Stimulated activated naive CD4-positive, alpha-beta T cell (primary cell): Measurements from ENCODE around the gene KRI1.
"Not testable (repeated sequence)": the region's sequence is repeated elsewhere in the genome, so short reads cannot be mapped to it uniquely, and the experiment has no call there.

Source experiments
- DNase-seq, 6 experiments: peaks; one replicate each; lab custom pipeline; 2025; lab: John Stamatoyannopoulos, UW

Gene KRI1

DNA sequence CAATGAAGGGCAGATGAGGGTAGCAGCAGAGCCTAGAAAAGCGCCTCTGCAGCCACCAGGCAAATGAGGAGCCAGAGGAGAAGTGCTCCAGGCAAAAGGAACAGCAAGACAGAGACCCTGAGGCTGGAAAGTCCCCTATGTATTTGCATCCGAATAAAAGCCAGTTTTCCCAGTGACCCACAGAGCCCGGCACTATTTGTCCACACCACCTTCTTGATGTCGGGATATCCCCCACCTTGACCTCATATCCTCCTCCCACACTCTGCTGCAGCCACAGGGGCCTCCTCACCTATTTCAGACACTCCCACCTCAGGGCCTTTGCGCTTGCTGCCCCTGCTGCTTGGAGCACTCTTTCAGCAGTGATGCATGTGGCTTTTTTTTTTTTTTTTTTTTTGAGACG lies 15.5 kb downstream of the KRI1 start:
- no peak for DNase-seq

DNA sequence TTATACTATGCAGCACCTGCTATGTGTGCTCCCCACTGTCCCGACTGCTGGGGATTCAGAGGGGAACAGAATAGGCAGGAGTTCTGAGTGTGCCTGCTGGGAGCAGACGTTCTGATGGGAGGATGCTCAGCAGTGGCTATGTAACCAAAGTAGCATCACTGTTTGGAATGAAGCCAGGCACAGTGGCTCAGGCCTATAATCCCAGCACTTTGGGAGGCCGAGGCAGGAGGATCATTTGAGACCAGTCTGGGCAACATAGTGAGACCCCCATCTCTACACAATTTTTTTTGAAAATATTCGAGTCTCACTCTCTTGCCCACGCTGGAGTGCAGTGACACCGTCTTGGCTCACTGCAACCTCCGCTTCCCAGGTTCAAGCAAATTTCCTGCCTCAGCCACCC lies 16.1 kb downstream of the KRI1 start:
- no peak for DNase-seq

DNA sequence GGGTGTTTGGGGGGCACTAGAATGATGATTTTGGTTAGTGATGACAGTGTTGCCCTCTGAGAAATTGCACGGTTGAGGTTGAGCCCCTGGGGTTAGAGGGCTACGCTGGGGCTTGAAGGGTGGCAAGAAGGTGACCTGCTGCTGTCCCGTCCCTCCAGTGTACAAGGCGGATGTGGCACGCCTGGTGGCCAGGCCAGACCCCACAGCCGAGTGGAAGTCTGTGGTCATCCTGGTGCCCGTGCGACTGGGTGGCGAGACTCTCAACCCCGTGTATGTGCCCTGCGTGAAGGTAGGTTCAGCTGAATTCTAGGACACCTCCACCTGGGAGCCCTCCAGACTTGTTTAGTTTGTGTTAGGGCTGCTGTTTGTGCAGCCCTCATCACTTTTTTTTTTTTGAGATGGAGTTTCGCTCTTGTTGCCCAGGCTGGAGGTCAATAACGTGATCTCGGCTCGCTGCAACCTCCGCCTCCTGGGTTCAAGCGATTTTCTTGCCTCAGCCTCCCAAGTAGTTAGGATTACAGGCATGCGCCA lies 17.0 kb downstream of the KRI1 start:
- DNase-seq: no peak

DNA sequence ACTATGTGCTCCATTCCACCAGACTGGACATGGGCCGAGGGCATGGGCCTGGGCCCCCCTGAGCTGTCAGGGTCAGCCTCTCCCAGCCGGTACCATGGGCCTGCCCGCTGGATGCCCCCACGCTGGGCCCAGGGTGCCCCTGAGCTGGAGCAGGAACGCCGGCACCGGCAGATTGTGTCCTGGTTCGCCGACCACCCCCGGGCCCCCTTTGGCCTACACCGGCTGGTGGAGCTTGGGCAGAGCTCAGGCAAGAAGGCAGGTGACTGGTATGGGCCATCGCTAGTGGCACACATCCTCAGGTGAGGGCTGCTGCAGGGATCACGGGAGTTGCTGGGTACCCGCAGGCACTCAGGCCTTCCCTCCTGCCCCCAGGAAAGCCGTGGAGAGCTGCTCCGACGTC lies 19.0 kb downstream of the KRI1 start:
- DNase-seq: no peak

DNA sequence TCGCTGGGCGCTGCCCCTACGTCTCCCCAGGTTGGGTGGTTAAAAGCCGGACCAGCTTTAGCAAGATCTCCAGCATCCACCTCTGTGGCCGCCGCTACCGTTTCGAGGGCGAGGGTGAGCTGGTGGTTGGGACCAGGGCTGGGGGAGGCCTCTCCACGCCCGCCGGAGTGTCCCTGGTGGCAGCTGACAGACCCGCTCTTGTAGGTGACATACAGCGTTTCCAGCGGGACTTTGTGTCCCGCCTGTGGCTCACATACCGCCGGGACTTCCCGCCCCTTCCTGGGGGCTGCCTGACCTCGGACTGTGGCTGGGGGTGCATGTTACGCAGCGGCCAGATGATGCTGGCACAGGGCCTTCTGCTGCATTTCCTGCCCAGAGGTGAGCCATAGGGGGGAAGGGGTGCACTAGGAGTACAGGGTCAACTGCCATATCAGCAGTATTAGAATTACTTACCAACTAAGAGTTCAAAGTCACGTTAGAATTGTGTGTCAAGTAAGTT lies 21.0 kb downstream of the KRI1 start:
- DNase-seq: peak in 1 of 6 experiments; percentile 13

DNA sequence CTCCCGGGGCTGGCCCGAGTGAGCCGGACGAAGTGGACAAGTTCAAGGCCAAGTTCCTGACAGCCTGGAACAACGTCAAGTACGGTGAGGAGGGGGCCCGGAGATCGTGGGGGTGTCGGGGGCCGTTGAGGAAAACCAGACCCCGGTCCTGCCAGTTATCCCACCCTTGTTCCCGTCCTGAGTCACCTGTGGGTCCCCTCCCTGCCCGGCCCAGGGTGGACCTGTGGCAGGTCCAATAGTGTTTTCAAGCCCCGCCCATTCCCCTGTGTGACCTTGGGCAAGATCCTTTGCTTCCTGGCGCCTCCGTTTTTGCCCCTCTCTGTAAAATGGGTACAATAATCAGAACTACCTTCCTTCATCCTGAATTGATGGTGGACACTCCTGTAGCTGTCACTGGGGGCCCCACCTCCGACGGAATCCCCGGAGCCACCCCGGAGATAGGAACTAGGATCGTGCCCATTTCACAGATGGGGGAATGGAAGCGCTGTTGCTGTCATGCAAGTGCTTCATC lies 21.5 kb downstream of the KRI1 start:
- DNase-seq: peak in 2 of 6 experiments; percentile 25 to 43

DNA sequence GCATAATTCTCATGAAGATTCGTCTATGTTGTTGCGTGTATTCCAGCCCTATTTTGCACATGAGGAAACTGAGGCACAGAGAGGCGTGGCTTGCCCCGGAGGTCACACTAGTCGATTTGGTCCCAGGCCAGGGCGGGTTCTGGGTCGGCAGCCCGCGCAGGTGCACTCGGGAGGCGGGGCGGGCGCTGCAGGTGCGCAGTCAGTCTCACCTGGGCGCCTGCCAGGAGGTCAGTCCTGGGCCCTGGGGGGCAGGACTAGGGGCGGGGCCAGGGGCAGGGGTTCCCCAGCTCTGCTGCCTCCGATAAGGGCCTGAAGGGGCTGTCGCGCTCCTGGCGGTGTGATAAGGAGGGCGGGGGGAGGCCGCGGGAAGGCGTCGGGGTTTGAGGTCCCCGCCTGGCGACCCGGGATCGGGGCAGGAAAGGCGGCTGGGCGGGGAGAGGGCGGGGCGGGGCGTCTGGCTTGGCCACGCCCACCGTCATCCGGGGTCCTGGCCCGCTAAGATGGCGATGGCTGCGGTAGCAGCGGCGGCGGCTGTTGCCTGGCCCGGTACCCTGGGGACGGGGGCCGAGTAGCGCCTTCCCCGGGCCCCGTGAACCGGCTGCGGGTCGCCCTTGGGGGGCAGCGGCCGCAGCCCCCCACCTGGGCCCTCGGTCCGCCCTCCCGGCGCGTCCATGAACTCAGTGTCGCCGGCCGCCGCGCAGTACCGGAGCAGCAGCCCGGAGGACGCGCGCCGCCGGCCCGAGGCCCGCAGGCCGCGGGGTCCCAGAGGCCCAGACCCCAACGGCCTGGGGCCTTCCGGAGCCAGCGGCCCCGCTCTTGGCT lies 22.2 kb downstream of the KRI1 start, which contains the start of gene ATG4D:
TSS of gene ATG4D (plus strand) at position 485 of the 822 bp plus-strand sequence. CDS start at position 672, 187 bp downstream.
- DNase-seq: peak; percentile 80 to 95 (median 87)

DNA sequence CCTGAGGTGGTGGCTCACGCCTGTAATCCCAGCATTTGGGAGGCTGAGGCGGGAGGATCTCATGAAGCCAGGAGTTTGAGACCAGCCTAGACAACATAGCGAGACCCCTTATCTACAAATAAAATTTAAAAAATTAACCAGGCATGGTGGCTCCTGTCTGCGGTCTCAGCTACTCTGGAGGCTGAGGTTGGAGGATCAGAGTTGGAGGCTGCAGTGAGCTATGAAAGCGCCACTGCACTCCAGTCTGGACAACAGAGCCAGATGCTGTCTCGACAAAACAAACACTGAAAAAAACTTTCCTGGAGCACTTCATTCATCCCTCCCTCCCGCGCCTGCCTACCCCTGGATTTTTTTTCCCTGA lies 22.8 kb downstream of the KRI1 start:
- no peak for DNase-seq

DNA sequence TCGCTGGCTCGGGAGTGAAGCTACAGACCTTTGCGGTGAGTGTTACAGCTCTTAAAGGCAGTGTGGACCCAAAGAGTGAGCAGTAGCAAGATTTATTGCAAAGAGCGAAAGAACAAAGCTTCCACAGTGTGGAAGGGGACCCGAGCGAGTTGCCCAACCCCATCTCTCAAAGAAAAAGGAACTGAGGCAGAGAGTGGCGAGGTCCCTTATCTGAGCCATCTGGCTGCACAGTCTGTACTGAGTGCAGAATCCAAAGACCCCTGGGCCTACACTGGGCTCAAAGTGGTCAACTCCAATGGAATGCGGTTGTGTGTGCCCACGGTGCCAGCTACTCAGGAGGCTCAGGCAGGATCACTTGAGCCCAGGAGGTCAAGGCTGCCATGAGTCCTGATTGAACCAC lies 26.8 kb downstream of the KRI1 start:
- not testable (repeated sequence) for DNase-seq

DNA sequence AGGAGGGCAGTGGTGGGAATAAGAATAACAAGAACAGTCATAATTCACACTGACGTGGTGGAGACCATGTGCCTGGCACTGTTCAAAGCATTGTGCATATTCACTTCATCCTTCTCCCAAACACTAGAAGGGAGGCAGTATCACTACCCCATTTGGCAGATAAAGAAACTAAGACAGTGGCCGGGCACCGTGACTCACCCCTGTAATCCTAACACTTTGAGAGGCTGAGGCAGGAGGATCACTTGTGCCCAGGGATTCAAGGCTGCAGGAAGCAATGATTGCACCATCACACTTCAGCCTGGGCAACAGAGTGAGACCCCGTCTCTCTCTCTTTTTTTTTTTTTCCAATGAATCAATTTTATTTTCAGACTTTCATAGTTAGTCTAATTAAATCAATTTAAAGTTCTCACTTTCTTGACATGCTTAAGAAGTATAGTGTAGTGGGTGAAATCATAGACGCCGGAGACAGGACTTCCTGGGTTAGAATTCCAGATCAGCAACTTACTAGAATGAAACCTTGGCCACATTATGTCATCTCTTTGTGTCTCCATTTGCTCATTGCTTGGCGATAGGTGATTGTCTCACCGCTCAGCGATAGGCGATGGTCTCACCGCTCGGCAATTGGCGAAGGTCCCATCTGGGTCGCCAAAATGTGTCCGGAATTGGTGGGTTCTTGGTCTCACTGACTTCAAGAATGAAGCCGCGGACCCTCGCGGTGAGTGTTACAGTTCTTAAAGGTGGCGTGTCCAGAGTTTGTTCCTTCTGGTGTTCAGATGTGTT lies 27.4 kb downstream of the KRI1 start:
- no peak for DNase-seq

DNA sequence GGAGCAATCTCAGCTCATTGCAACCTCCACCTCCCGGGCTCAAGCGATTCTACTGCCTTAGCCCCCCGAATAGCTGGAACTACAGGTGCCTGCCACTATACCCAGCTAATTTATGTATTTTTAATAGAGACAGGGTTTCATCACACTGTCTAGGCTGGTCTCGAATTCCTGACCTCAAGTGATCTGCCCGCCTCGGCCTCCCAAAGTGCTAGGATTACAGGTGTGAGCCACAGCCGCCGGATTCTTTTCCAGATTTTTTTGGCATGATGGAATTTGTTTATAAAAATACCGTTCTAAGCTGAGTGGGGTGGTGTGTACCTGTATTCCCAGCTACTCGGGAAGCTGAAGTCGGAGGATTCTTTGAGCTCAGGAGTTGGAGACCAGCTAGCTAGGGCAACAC lies 28.1 kb downstream of the KRI1 start:
- DNase-seq: no peak

DNA sequence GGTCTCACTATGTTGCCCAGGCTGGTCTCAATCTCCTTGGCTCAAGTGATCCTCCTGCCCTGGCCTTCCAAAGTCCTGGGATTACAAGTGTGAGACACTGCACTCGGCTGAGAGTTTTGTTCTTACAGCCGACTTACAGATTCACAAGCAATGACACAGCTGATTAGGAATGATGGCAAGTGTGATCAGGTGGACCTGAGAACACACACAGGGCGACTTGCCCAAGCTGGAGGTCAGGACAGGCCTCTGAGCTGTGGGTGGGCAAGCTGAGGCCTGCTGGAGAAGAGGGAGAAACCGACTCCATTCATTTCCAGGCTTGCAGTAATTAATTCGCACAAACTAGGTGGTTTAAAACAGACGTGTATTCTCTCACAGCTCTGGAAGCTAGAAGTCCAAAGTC lies 30.2 kb downstream of the KRI1 start:
- no peak for DNase-seq

DNA sequence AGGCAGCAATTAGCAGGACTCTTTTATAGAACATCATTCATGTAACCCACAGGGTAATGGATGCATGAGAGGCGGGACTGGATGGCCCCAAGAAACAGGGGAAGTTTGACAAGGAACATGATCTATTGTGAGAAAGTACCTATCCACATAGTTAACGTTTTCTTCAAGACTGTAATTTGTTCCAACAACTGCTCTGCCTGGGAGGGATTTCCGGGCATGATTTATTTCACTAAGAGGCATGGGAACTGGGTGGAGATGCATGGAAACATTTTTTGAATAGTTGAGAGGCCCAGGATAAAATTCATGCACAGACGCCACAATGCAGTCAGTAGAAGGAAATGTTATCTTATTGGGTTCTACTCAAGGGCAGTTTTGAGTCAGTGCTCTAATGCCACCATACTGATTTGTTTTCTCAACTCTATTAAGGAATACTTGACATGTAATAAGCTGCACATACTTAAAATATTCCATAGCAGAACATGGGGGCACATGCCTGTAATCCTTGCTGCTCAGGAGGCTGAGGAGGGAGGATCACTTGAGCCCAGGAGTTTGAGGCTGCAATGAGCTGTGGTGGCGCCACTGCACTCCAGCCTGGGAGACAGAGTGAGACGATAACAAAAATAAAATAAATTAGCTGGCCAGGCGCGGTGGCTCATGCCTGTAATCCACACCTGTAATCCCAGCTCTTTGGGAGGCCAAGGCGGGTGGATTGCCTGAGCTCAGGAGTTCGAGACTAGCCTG lies 32.0 kb downstream of the KRI1 start:
- no peak for DNase-seq

DNA sequence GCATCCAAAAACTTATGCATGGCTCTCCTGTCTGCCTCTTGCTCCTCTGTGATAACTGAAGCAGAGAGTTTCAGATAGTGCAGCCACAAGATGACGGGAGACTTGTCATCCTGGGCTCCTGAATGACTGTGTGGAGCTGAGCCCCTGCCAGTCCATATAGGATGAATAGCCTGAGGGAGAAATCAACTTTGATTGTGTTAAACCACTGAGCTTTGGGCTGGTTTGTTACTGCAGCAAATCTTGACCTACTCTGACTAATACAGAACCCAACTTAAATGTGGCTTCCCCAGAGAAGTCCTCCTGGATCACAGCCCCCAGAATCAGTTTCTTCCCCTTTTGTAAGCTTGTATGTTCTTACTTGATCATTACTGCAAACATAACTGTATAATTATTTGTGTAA lies 33.4 kb downstream of the KRI1 start:
- no peak for DNase-seq

DNA sequence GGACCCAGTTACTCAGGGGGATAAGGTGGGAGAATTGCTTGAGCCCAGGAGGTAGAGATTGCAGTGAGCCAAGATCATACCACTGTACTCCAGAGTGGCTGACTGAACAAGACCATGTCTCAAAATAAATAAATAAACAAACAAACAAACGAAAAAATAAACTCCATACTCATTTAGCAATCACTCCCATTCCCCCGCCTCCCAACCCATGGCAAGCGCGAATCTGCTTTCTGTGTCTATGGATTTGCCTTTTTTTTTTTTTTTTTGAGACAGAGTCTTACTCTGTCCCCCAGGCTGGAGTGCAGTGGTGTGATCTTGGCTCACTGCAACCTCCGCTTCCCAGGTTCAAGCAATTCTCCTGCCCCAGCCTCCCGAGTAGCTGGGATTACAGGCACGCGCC lies 38.9 kb downstream of the KRI1 start:
- DNase-seq: not testable (repeated sequence)

DNA sequence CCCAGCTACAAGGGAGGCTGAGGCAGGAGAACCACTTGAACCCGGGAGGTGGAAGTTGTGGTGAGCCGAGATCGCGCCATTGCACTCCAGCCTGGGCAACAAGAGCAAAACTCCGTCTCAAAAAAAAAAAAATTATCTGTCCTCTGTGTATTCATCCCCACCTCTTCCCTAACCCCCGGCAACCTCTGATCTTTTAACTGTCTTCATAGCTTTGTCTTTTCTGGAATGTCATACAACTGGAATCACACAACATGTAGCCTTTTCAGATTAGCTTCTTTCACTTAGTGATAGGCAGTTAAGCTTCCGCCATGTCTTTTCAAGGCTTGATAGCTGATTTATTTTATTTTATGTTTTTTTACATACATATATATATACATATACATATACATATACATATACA lies 40.2 kb downstream of the KRI1 start:
- DNase-seq: no peak

DNA sequence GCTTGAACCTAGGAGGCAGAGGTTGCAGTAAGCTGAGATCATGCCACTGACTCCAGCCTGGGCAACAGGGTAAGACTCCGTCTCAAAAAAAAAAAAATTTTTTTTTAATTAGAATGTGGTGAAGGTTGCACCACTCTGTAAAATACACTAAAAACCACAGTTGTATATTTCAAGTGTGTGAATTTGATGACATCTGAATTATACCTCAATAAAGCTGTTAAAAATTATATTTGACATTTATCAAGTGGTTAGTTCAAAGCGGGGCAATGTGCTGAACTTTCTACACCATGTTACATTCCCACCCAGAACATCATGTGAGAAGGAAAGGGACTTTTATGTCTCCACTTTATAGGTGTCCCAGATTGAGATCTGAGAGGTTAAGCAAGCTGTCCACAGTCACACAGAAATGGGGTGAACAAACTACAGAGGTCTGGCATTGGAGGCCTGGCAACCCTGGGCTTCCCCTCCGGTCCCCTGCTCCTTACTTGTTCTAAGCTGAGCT lies 42.6 kb downstream of the KRI1 start:
- no peak for DNase-seq

DNA sequence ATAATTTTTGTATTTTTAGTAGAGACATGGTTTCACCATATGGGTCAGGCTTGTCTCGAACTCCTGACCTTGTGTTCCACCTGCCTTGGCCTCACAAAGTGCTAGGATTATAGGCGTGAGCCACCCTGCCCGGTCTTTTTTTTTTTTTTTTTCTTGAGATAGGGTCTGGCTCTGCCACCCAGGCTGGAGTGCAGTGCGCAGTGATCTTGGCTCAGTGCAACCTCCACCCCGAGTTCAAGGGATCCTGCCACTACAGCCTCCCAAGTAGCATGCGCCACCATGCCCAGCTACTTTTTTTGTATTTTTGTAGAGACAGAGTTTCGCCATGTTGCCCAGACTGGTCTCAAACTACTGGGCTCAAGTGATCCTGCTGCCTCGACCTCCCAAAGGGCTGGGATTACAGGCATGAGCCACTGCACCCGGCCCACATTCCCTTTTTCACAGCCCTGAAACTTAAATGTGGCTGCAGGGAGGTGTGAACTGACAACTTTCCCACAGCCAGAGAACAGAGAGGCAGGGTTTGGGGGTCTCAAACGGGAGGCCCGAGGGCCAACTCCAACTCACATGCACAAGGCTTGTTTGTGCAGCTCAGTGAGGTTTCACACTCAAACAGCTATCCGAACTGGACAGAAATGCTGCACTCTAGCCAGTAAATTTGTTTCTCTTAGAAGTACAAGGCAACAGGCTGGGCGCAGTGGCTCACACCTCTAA lies 44.2 kb downstream of the KRI1 start:
- no peak for DNase-seq

DNA sequence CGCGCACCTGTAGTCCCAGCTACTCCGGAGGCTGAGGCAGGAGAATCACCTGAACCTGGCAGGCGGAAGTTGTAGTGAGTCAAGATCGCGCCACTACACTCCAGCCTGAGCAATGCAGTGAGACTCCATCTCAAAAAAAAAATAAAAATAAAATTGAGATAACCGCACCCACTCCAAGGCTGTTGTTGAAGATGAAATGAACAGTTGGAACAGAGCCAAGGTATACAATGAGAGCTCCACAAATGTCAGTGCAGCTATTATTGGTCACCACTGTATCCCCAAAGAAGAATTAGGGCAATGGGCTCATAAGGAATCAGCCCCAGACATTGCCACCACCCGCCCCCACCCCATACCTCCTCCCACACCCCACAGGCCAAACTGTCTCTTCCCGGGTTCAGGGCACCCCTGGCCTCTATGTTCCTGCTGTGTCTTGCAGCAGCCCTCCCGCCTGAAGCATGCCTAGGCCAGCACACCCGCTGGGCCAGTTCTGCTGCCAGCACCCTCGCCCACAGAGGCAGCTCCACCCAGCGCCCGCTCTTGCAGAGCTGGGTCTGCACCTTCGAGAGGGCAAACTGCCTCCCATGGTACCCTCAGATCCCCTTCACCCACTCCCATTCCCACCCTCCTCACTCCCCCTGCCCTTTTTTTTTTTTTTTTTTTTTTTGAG lies 45.0 kb downstream of the KRI1 start:
- DNase-seq: no peak

DNA sequence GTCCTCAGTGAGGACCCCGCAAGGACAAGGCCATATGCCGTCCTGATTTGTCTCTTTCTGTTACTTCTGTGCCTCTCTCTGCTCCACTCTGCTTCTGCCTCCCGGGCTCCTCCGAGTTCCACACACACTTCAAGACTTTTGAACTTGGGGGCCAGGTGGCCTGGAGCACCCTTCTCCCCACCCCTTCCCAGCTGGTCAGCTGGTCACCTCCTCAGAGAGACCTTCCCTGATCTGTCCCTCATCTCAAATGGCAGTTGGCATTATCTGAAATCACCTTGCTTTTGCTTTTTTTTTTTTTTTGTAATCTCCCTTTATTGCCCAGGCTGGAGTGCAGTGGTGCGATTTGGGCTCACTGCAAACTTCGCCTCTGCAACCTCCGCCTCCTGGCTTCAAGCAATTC lies 46.4 kb downstream of the KRI1 start:
- no peak for DNase-seq
